ENCODE data around the gene NPAS1.

DNA sequence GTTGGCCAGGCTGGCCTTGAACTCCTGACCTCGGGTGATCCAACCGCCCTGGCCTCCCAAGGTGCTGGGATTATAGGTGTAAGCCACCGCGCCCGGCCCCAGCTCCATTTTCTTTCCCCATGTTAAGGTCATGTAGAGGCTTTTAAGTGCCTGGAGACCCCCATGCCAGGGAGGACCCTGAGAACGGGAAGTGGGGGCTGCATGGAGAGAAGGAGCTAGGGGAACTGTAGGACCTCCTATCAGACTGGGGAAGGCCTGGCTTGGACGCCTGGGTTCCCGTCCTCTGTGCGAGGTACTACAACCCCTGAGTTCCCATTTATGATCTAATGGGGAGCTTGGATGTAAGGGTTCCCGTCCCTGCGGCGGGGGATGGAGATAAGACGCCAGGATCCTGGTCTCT lies 714 bp upstream of the NPAS1 start:
- no peak for TF ChIP-seq CTCF (conservative IDR thresholded peaks at IDR 0.05)
- TF ChIP-seq EZH2 (IDR thresholded peaks at IDR 0.05; ENCODE audit: low read depth): no peak

Data from PC-9 (cell line).